Measurements from ENCODE around the gene DCLK3. TPM values are rescaled to one million over a fixed set of nuclear protein-coding genes. Genes with fewer than 3 reads are reported as not detected.

DCLK3 gene
- total and polyA plus RNA-seq, 3 donors from 2014 or later = 4.0 to 8.1 (median 4.8) TPM

DNA sequence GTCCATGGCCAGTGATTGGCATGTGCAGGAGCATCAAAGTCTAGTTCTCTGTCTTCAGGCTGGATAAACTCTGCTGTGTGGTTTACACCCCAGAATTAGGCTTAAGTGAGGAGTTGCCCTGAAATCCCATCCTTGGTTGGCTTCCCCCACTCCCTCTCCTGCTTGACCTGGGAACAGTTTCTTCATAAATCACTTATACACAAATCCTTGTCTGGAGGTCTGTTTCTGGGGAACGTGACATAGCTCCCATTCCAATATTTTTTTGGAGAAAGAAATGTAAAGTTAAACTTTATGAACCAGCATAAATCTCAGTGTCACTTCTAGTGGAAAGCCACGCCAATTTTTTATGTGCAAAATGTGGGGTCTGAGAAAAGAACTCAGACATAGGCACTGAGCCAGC is 98.2 kb downstream of the DCLK3 start:
- DNase-seq = no peak
- no peaks in the 10 kb centered on the region for H3K4me1 ChIP-seq
- WGBS, 2 donors = 25 to 37% methylated on average over 2 of the region's 2 CpGs
- no peak for TF ChIP-seq POLR2A (IDR thresholded peaks at IDR 0.05)
- TF ChIP-seq, protein P1, sequence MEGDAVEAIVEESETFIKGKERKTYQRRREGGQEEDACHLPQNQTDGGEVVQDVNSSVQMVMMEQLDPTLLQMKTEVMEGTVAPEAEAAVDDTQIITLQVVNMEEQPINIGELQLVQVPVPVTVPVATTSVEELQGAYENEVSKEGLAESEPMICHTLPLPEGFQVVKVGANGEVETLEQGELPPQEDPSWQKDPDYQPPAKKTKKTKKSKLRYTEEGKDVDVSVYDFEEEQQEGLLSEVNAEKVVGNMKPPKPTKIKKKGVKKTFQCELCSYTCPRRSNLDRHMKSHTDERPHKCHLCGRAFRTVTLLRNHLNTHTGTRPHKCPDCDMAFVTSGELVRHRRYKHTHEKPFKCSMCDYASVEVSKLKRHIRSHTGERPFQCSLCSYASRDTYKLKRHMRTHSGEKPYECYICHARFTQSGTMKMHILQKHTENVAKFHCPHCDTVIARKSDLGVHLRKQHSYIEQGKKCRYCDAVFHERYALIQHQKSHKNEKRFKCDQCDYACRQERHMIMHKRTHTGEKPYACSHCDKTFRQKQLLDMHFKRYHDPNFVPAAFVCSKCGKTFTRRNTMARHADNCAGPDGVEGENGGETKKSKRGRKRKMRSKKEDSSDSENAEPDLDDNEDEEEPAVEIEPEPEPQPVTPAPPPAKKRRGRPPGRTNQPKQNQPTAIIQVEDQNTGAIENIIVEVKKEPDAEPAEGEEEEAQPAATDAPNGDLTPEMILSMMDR (IDR thresholded peaks at IDR 0.05) = no peak
- H3K27me3 ChIP-seq = no peaks in the 10 kb centered on the region
- no peak overlapping the region for H3K4me3 ChIP-seq
- no peaks in the 10 kb centered on the region for H3K36me3 ChIP-seq (ENCODE audit: low read depth, missing control alignments)
- intact Hi-C loops (cut with DNase I; ENCODE audit: low total_unique reads) = no loop called here
- no peak overlapping the region for H3K27ac ChIP-seq
- H3K9me3 ChIP-seq = no peaks in the 10 kb centered on the region

DNA sequence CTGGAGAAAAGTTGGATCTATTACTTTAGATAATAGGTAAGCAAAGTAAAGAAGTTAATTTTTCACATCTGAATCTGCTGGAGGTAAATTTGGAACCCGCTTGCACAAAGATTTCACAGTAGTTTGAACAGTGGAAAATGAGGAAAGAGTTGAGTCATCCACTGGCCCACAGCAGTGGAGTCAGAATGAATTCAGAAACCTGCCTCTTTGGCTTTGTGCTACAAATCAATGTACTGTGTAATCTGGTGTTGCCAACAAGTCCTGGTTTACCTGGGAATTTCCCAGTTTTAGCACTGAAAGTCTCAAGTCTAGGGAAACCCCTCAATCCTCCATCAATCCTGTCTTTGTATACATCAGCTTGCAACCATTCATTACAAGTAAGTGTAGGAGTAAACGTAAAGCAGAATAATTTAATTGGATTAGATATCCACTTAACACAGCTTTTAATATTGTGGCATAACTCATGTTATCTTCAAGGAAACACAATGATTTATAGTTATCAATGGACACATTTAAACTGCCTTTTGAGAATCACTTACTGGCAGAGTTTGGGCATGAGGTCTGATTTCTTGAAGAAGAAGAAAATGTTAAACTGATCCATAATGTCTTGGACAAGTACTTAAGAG is 100.6 kb downstream of the DCLK3 start:
- Histone ChIP-seq H3K4me1 (no peaks in the 10 kb centered on the region), H3K36me3 (ENCODE audit: low read depth, missing control alignments) (no peaks in the 10 kb centered on the region), H3K27me3 (no peaks in the 10 kb centered on the region), H3K27ac (no peak overlapping the region), H3K9me3 (no peaks in the 10 kb centered on the region), H3K4me3 (no peak overlapping the region)
- intact Hi-C loops (cut with DNase I; ENCODE audit: low total_unique reads) = no loop called here
- TF ChIP-seq, protein P1 (IDR thresholded peaks at IDR 0.05) = no peak
- TF ChIP-seq POLR2A (IDR thresholded peaks at IDR 0.05) = no peak
- WGBS, 2 donors = 68 to 69% methylated on average over 2 of the region's 2 CpGs
- DNase-seq = no peak

DNA sequence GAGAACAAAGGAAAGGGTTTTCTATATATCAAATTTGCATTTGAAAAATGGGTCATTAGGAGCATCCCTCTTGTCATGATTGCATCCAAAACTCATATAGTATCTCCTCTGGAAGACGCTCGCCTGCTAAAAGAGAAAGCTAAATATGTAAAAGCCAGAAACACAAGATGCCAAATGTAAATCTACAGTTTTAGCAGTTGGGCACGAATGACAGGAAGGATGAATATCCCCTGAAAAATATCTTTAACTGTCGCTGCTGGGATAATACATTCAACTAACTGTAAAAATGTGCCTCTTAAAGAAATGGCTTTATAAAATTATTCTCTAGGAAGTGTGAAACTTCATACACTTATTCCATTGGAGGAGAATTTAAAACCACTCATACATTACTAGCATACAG is 101.7 kb downstream of the DCLK3 start:
- intact Hi-C loops (cut with DNase I; ENCODE audit: low total_unique reads) = no loop called here
- Histone ChIP-seq H3K27me3 (no peaks in the 10 kb centered on the region), H3K4me1 (no peaks in the 10 kb centered on the region), H3K36me3 (ENCODE audit: low read depth, missing control alignments) (no peaks in the 10 kb centered on the region), H3K27ac (no peak overlapping the region), H3K9me3 (no peaks in the 10 kb centered on the region), H3K4me3 (no peak overlapping the region)
- no peak for DNase-seq
- WGBS, 2 donors = 42 to 58% methylated on average over 4 of the region's 4 CpGs
- TF ChIP-seq, protein P1 (IDR thresholded peaks at IDR 0.05) = no peak
- no peak for TF ChIP-seq POLR2A (IDR thresholded peaks at IDR 0.05)

Other genes with a start within 250 kb of the DCLK3 start
- gene TRANK1, start 180.5 kb upstream of the DCLK3 start, total RNA-seq = 10 to 100 TPM in 1 of 2 donors, 1 to 10 TPM in 1; 7.6 to 11.0 TPM
- 7.5 TPM for gene TRANK1, start 180.5 kb upstream of the DCLK3 start, polyA plus RNA-seq (ENCODE audit: insufficient read depth, low read depth, low replicate concordance)
- gene EPM2AIP1, start 228.6 kb upstream of the DCLK3 start, total RNA-seq = 10 to 100 TPM; 17.4 to 23.5 TPM
- 13.1 TPM for gene EPM2AIP1, start 228.6 kb upstream of the DCLK3 start, polyA plus RNA-seq (ENCODE audit: insufficient read depth, low read depth, low replicate concordance)
- 10 to 100 TPM; 57.1 to 90.2 TPM for gene MLH1, start 229.0 kb upstream of the DCLK3 start, total RNA-seq
- gene MLH1, start 229.0 kb upstream of the DCLK3 start, polyA plus RNA-seq (ENCODE audit: insufficient read depth, low read depth, low replicate concordance) = 64.4 TPM